Measurements from ENCODE around the gene RHOT1.
"Not testable (repeated sequence)": the region's sequence is repeated elsewhere in the genome, so short reads cannot be mapped to it uniquely, and the experiment has no call there.

The RHOT1 gene

DNA sequence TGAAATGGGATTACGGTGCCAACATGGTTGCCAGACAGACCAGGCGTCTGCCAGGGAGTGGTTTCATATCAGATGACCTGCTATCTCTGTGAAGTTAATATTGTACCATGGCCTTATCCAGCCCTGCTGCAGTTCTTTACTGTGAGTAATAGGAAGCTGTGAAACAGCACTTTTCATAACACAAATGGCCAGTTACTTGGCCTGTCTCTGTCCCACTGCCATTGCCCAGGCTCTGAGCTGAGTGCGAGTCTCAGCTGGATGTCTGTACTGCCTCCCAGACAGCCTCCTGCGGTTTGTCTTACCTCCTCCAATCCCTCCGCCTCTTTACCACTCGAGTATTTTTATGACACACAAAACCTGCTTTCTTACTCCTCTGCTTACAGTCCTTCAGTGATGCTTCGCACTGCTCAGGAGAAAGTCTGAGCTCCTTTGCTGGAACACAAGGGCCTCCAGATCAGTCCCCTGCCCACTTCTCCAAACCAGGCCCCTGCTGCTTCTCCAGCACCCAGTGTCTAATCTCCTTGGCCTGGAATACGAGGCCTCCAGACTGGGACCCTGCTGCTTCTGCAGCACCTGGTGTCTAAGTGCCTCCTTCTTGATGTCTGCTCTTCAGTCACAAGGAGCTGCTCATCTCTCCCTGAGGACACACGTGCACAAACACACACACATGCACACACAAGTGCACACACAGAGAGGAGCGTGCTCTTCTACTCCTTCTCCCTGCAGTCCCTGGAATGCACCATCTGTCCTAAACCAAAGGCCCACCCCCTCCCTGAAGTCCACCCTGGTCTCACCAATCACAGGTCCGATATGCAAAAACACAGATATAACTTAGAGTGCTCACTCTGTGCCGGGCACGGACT, 17.1 kb upstream of the RHOT1 start:
- DNase-seq (ENCODE audit: low spot score): no peak

DNA sequence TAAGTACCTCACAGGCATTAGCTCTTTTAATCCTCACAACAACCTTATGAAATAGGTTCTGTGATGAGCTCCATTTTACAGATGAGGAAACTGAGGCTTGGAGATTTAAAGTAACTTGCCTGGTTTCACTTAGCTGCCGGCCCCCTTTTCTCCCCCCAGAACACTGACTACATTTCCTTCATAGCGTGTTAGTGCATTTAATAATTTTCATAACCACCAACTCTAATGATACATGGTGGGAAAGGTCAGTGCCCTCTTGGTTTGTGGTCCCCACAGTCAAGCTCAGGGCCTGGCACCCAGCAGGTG, 16.5 kb upstream of the RHOT1 start:
- DNase-seq (ENCODE audit: low spot score): no peak

DNA sequence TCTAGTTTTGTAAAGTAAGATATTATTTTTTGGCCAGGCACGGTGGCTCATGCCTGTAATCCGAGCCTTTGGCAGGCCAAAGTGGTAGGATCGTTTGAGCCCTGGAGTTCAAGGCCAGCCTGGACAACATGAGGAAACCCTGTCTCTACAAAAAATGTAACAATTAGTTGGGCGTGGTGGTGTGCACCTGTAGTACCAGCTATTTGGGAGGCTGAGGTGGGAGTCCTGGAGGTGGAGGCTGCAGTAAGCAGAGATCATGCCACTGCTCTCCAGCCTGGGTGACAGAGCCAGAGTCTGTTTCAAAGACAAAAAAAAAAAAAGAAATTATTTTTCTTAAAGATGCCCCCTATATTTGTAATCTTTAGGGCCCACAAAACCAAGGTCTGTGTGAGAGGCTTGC, 16.0 kb upstream of the RHOT1 start:
- no peak for DNase-seq (ENCODE audit: low spot score)

DNA sequence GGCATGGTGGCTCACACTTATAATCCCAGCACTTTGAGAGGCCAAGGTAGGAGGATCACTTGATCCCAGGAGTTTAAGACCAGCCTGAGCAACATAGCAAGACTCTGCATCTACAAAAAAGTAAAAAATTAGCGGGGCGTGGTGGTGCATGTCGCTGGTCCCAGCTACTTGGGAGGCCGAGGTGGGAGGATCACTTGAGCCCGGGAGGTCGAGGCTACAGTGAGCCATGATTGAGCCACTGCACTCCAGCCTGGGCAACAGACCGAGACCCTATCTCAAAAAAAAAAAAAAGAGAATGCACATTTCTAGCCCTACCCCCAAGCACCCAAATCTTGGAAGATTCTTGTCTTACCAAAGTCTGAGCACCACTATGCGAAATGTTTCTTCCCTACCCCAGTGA, 15.6 kb upstream of the RHOT1 start:
- DNase-seq (ENCODE audit: low spot score): no peak

DNA sequence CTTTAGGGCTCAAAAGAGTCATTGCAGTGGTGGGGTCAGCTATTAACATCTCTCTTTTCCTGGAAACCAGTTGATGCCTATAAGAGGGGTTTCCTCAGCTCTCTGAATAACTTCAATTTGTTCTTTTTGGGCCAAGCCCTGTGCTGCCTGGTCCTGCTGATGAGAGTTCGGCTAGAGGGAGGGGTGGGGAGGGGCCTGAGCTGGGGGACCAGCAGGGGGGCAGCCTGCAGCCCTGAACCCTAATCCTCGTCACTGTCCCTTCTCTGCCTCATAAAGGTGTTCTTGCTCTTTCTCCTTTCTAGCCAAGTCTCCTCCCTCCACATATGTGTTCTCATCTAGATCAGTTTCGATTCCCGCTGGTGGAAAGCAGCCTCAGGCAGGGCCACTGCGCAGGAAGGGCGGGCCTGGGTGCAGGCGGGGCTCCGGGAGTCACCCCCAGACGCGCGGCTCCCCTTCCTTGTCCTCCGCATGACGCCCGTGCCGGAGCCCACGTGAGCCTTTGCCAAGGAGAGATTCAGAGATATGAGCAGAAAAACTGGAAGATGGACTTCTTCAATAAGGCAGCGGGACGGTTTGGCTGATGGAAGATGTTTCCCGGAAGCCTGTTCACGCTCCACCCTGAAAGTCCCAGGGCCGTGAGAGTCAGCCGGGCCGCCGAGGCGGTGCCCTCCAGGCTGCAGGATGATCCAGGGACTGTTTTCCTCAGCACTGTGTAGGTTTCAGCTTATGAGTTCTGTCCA, 15.0 kb upstream of the RHOT1 start:
- DNase-seq (ENCODE audit: low spot score): peak; percentile 81

DNA sequence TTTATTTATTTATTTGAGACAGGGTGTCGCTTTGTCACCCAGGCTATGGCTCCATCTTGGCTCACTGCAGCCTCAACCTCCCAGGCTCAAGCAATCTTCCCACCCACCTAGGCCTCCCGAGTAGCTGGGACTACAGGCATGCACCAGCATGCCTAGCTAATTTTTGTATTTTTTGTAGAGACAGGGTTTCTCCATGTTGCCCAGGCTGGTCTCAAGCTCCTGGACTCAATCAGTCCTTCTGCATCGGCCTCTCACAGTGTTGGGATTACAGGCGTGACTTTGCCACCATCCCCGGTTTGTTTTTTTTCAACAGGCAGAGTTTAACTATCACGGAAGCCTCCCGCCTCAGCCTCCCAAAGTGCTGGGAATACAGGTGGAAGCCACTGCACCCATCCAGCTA, 13.8 kb upstream of the RHOT1 start:
- not testable (repeated sequence) for DNase-seq (ENCODE audit: low spot score)

DNA sequence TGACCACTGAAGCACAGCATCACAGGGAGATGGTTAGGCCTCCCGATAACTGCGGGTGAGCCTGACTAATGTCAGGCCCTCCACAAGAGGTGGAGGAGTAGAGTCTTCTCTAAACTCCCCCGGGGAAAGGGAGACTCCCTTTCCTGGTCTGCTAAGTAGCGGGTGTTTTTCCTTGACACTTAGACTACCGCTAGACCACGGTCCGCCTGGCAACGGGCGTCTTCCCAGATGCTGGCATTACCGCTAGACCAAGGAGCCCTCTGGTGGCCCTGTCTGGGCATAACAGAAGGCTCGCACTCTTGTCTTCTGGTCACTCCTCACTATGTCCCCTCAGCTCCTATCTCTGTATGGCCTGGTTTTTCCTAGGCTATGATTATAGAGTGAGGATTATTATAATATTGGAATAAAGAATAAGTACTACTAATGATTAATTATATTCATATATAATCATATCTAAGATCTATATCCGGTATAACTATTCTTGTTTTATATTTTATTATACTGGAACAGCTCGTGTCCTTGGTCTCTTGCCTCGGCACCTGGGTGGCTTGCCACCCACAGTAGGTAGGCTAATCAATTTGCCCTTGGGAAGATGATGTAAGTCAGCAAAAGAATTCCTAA, 6.7 kb upstream of the RHOT1 start:
- DNase-seq (ENCODE audit: low spot score): peak; percentile 17

DNA sequence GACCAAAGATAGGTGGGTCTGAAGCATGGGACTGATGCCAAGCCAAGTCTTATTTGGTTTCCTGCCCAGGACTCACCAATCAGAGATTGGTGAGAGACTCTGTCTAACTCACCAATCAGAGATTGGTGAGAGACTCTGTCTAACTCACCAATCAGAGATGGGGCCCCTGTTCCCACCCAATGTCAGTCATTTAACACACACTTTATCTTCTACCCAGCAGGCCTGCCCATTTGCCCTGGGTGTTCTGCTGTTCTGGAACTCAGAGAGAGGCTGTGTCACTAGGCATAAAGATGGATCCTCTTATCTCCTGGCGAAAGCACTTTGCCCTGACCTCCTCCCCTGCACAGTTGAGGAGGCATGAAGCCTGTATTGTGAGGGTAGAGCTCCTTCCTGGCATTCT, 5.4 kb upstream of the RHOT1 start:
- DNase-seq (ENCODE audit: low spot score): peak; percentile 7

DNA sequence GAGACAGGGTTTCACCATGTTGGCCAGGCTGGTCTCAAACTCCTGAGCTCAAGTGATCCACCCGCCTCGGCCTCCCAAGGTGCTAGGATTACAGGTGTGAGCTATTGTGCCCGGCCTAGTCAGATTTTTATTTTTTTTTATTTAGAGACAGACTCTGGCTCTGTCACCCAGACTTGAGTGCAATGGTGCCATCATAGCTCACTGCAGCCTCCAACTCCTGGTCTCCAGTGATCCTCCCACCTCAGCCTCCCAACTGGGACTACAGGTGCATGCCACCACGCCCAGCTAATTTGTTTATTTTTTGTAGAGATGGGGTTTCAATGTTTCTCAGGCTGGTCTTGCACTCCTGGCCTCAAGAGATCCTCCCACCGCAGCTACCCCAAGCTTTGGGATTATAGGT, 2.8 kb upstream of the RHOT1 start:
- not testable (repeated sequence) for DNase-seq (ENCODE audit: low spot score)

DNA sequence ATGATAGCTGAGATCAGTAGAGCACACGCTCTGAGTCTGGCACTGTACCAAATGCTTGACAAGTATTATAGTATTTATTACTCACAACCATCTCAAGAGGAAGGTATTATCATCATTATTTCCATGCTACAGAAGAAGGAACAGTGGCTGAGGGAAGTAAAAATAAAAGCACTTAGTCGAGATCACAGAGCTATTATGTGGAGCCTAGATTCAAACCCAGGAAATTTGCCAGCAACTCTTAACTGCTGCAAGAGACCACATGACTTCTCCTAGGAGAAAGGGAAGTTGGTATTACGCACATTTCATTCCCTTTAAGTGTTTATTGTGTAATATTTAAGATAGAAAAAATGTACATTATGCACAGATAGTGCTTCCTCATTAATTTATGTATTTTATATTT, 1.0 kb upstream of the RHOT1 start:
- no peak for DNase-seq (ENCODE audit: low spot score)

DNA sequence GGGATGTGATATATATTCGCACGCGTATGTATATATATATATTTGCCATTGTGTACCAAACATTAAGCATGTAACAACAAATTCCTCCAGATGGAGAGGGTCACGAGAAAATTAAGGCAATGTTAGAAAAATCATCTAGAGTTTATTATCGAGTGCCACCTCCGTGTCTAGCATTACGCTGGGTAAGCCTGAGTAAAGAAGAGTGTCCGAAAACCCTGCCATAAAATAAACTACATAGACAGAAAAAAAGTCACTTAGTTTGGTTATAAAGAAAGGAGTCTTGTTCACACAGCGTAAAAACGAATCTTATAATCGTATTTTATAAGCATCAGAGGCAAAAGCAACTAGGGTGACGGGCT, 644 bp upstream of the RHOT1 start:
- DNase-seq (ENCODE audit: low spot score): no peak

DNA sequence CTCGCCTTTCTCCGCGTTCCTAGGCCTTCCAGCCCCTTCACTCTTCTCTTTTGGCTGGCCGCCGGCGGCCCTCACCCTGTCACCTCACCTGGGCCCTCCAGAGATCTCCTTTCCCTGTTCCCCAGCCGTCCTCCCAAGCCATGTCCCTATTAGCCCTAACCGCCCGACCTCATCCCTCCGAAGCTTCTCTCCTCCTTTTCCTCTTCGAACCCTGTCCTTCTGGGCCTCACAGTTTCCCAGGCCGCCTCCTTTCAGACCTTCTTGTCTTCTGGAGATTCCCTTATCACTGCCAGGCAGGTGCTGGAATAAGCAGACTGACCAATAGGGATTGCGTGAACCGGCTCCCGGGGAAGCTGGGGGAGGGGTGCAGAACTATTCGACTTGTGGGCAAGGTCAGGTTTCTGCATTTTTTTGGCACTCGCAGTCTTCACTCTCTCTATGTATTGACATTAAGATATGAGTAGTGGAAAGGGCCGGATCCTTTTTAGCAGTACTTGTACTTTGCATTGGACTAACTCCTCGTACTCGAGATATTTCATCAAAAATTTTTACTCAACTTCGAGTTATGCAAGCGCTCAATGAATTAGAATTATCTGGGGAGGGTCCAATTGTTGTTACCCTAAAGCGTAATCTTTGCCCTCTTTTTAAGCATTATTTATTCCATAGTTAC, 690 bp downstream of the RHOT1 start:
- no peak for DNase-seq (ENCODE audit: low spot score)

DNA sequence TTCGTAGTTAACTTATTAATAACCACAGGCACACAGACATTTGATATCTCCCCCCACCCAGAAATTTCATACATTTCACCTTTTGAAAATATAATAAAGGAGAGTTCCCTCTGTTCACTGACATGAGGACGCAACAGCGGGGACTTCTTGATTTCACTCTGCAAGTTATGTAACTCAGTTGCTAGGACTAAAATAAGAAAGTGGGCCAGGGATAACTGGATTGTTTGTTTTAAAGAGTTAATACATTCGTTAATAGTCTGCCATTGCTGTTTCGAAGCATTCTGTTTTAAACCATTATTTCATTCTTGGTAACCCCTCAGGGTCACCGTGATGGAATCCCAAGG, 1.2 kb downstream of the RHOT1 start:
- DNase-seq (ENCODE audit: low spot score): no peak

DNA sequence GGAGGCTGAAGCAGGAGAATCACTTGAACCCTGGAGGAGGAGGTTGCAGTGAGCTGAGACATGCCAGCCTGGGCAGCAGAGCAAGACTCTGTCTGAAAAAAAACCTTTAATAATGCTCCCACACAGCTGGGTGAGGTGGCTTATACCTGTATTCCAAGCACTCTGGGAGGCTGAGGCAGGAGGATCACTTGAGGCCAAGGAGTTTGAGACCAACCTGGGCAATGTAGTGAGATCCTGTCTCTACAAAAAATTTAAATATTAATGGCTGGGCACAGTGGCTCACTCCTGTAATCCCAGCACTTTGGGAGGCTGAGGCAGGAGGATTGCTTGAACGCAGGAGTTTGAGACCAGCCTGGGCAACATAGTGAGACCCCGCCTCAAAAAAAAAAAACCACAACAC, 2.1 kb downstream of the RHOT1 start:
- not testable (repeated sequence) for DNase-seq (ENCODE audit: low spot score)

DNA sequence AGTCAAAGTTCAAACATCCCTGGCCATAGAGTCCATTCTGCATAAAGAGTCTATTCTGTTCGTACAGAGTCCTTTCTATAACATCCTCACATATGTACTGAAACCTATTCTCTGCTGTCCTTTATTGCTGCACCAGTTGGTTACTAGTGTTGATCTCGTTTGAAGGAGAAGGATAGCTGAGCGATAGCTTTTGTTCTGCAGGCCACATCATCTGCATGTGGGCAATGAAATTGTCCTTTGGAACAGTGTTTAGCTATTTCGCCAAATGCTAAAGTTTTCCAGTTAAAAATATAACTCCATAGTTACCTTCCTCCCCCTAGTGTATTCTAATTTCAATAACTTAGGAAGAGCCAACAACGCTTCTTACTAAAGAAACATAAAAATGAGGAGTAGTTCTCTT, 6.0 kb downstream of the RHOT1 start:
- DNase-seq (ENCODE audit: low spot score): no peak

DNA sequence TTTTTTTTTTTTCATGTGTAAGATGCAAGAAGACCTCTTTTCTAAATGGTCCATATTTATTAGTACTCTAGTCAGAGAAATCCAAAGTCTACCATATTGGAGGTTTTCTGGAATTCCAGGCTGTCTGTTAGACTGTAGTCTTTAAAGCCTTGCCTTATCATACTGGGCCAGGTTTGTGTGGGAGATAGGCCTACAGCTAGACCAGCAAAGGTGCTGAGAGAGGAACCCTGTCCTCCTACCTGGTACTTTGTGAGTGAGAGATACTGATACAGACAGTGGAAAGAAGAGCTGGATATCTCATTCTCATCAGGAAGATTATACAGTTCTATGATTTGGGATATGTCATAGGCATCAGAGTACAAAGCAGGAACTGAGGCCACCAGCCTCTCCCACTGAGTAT, 8.1 kb downstream of the RHOT1 start:
- DNase-seq (ENCODE audit: low spot score): no peak

DNA sequence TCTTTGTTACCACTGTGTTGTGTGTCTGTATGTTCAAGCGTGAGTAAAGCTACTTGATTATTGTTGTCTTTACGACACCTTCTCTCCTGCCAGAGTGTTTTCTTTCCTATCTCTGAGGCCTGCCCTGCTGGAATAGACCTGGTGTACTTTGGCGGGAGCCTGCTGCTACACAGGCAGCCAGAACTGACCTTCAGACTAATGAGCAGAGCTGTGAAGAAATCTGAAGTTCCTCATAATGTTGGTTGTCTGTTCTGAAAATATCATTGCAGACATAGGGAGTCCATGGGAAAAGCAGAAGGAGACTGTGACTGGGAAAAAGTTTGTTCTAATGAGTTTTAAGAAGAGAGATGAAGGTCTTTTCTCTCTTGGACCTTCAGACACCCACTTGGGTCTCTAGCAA, 9.8 kb downstream of the RHOT1 start:
- no peak for DNase-seq (ENCODE audit: low spot score)

DNA sequence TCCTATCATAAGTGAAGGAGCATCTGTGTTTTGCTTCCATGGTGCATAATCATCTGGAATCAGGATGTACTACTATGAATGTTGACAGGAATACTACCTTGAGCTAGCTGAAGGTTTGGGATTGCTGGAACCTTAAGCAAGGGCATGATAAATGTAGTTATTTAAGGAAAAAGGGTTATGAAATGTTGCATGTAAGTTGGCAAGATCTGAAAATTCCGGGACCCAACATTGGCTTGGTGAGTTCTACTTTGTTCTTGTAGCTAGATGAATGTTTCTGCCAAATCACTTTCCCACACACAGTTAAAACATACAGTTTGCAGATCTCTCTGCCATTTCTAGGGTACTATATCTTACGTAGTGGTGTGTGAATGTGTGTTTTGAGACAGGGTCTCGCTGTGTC, 13.6 kb downstream of the RHOT1 start:
- DNase-seq (ENCODE audit: low spot score): no peak

DNA sequence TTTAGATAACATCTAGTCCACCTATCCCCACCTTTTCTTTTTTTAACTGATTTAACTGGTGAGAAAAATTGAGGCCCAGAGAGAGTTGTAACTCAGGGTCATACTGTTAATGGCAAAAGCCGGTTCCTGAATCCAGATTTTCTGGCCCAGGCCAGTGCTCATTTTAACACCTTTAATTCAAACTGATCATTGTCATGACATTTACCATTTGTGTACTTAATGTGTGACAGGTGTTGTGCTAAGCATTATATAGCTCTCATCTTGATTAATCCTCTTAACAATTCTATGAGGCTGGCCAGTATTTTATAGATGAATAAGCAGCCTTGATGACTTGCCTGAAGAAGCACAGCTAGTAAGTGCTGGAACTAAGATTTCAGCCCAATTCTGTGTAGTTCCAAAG, 14.4 kb downstream of the RHOT1 start:
- DNase-seq (ENCODE audit: low spot score): no peak

DNA sequence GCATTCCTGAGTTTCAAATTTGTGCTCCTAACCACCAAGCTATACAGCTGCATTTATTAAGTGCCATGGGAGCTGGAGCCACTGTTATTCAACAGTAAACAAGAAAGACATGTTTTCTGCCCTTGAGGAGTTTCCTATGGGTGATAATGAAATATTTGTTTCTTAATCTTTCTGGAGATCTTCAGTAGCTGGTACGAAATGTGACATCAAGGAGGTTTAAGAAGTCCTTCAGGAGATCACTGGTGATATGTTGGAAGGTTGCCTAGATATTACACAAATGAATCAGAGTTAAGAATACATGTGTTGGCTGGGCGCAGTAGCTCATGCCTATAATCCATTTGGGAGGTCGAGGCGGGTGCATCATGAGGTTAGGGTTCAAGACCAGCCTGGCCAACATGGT, 14.9 kb downstream of the RHOT1 start:
- no peak for DNase-seq (ENCODE audit: low spot score)

DNA sequence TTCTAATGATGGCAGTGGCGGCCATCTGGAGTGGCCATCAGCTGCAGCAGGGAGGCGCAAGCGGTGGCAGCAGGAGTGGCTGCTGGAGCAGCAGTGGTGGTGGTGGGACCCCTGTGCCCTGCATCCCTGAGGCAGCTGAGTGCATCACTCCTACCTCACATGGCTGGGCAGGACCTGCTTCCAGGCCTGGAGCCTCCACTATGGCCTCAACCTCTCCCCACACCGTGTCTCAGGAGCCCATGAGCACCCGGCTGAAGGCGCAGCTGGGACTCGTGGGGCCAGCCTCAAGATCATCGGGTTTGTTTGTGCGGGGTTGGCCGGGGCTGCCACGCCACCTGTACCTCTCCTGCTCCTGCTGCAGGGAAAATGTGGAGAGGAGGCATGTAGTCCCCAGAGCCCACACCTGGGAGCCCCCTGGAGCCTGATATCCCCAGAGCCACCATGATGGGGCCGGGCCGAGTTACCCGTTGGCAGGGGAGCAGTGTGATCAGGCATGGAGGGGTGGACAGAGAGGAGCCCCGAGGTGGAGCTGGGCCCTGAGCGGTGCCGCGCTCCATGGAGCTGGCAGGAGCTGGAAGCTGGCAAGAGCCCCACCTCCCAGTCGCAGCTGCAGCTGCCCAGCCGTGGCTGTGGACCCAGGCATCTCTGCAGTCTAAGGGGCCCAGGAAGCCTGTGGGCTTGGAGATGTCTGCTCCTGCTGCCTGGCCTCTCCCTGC, 16.7 kb downstream of the RHOT1 start:
- DNase-seq (ENCODE audit: low spot score): no peak
